DOHH2 (cell line): ENCODE results near the gene DUS3L.
A peak's percentile ranks its signal among the peaks of the same experiment; 100 is the strongest.

ENCODE experiments used
- H3F3A ChIP-seq: fragments of 200-600 bp; sonication (generic), shearing (Covaris generic); 2 replicates; pipeline ENCODE4 v1.6.0; 2016; ENCODE audit warnings: antibody characterized with exemption, mild to moderate bottlenecking; ENCODE audit not compliant: control insufficient read depth, insufficient read depth
- H3K27ac ChIP-seq: fragments of 200-600 bp; sonication (generic); 2 replicates; pipeline ENCODE4 v1.5.1; 2014; ENCODE audit warnings: low read depth, mild to moderate bottlenecking, low read length, moderate library complexity
- H3K27me3 ChIP-seq: fragments of 200-600 bp; sonication (generic); 2 replicates; pipeline ENCODE4 v1.6.1; 2014; ENCODE audit warnings: mild to moderate bottlenecking, low read length, mixed read lengths; ENCODE audit not compliant: control insufficient read depth
- H3K36me3 ChIP-seq: fragments of 200-600 bp; sonication (generic); 2 replicates; pipeline ENCODE4 v1.6.1; 2014; ENCODE audit warnings: mild to moderate bottlenecking, low read length, moderate library complexity, mixed read lengths; ENCODE audit not compliant: control insufficient read depth
- H3K4me1 ChIP-seq: fragments of 200-600 bp; sonication (generic); 2 replicates; pipeline ENCODE4 v1.6.1; 2014; ENCODE audit warnings: mild to moderate bottlenecking, low read length, mixed read lengths; ENCODE audit not compliant: control insufficient read depth
- H3K4me2 ChIP-seq: fragments of 200-600 bp; sonication (generic); 2 replicates; pipeline ENCODE4 v1.6.0; 2014; ENCODE audit warnings: mild to moderate bottlenecking, low read length, moderate library complexity
- H3K4me3 ChIP-seq: fragments of 200-600 bp; sonication (generic); 2 replicates; pipeline ENCODE4 v1.5.1; 2014; ENCODE audit warnings: mild to moderate bottlenecking, low read length, mixed read lengths
- H3K79me2 ChIP-seq: fragments of 200-600 bp; sonication (generic); 2 replicates; pipeline ENCODE4 v1.6.1; 2014; ENCODE audit warnings: mild to moderate bottlenecking, low read length, mixed read lengths; ENCODE audit not compliant: control insufficient read depth
- H3K9me2 ChIP-seq: fragments of 200-600 bp; sonication (generic); replicated peaks from 2 replicates; pipeline ENCODE4 v1.6.1; 2014; ENCODE audit warnings: mild to moderate bottlenecking, low read length, mixed read lengths; ENCODE audit not compliant: control insufficient read depth
- H3K9me3 ChIP-seq: fragments of 200-600 bp; sonication (generic); 2 replicates; pipeline ENCODE4 v1.6.1; 2014; ENCODE audit warnings: antibody characterized with exemption, low read length, mixed read lengths; ENCODE audit not compliant: control insufficient read depth, insufficient read depth
- H4K20me1 ChIP-seq: fragments of 200-600 bp; sonication (generic); 2 replicates; pipeline ENCODE4 v1.6.0; 2014; ENCODE audit warnings: low read depth, mild to moderate bottlenecking, antibody characterized with exemption, low read length, moderate library complexity; ENCODE audit not compliant: control insufficient read depth, insufficient read depth
- EZH2phosphoT487 ChIP-seq: fragments of 200-600 bp; sonication (generic); IDR thresholded peaks from 2 replicates; pipeline ENCODE4 v1.6.1; 2017; ENCODE audit warnings: borderline replicate concordance, mild to moderate bottlenecking, antibody characterized with exemption, low read length, moderate library complexity, mixed read lengths
- TF ChIP-seq, protein P1 (sequence below): fragments of 200-600 bp; sonication (generic); IDR thresholded peaks from one replicate; pipeline ENCODE4 v1.5.1; 2014; ENCODE audit warnings: antibody characterized with exemption, mild to moderate bottlenecking, low read depth, low read length; ENCODE audit not compliant: poor library complexity, severe bottlenecking

Gene DUS3L

DNA sequence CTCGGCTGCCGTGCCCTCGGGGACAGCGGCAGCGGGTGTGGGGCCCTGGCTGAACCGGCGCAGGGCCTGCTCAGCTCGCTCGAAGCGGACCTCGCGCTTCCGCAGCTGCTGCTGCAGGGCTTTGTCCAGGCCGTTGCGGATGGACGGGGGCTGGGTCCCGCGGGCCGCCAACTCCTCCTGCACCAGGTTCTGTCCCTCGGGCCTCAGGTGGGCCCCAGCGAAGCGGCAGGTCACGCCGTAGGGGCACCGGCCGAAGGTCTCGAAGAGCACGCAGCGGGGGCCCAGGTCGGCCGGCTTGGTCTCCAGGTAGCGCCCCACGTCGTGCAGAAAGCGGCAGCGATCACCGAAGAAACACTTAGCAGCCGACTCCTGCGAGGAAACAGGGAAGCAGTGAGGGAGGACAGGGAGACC, 1.6 kb downstream of the DUS3L start:
- TF ChIP-seq, protein P1, sequence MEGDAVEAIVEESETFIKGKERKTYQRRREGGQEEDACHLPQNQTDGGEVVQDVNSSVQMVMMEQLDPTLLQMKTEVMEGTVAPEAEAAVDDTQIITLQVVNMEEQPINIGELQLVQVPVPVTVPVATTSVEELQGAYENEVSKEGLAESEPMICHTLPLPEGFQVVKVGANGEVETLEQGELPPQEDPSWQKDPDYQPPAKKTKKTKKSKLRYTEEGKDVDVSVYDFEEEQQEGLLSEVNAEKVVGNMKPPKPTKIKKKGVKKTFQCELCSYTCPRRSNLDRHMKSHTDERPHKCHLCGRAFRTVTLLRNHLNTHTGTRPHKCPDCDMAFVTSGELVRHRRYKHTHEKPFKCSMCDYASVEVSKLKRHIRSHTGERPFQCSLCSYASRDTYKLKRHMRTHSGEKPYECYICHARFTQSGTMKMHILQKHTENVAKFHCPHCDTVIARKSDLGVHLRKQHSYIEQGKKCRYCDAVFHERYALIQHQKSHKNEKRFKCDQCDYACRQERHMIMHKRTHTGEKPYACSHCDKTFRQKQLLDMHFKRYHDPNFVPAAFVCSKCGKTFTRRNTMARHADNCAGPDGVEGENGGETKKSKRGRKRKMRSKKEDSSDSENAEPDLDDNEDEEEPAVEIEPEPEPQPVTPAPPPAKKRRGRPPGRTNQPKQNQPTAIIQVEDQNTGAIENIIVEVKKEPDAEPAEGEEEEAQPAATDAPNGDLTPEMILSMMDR = no peak
- no peak for TF ChIP-seq EZH2phosphoT487
- Histone ChIP-seq H3K4me3 (no peak overlapping the region), H3K9me2 (no peaks in the 10 kb centered on the region), H3K4me2 (peak overlapping the region; percentile 96), H4K20me1 (0 out of 2 replicates have a peak, but pooled peaks cover 4% of the 10 kb centered on the region), H3K4me1 (peaks cover 11% of the 10 kb centered on the region), H3K79me2 (peaks cover 20% of the 10 kb centered on the region), H3K9me3 (no peaks in the 10 kb centered on the region), H3F3A (no peaks in the 10 kb centered on the region), H3K27ac (no peak overlapping the region), H3K27me3 (no peaks in the 10 kb centered on the region), H3K36me3 (peaks cover 59% of the 10 kb centered on the region)

DNA sequence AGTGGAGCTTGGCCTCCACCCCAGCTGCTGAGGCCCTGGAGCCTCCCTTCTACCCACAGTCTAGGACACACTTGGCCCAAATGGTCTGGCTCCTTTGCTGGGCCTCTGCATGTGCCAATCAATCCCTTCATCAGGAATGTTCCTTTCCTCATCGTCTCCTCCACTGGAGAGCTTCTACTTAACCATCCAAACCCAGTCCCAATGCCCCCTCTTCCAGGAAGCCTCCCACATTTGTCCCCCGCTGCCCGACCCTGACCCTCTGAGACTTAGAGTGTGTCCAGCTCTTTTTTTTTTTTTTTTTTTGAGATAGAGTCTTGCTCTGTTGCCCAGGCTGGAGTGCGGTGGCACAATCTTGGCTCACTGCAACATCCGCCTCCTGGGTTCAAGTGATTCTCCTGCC, 2.5 kb downstream of the DUS3L start:
- Histone ChIP-seq H3F3A (no peaks in the 10 kb centered on the region), H3K27ac (no peak overlapping the region), H3K4me2 (no peak overlapping the region), H3K4me1 (peaks cover 11% of the 10 kb centered on the region), H3K36me3 (peaks cover 59% of the 10 kb centered on the region), H3K4me3 (no peak overlapping the region), H3K27me3 (no peaks in the 10 kb centered on the region), H3K79me2 (peaks cover 20% of the 10 kb centered on the region), H4K20me1 (0 out of 2 replicates have a peak, but pooled peaks cover 4% of the 10 kb centered on the region), H3K9me3 (no peaks in the 10 kb centered on the region), H3K9me2 (no peaks in the 10 kb centered on the region)
- TF ChIP-seq, protein P1 = no peak
- no peak for TF ChIP-seq EZH2phosphoT487

DNA sequence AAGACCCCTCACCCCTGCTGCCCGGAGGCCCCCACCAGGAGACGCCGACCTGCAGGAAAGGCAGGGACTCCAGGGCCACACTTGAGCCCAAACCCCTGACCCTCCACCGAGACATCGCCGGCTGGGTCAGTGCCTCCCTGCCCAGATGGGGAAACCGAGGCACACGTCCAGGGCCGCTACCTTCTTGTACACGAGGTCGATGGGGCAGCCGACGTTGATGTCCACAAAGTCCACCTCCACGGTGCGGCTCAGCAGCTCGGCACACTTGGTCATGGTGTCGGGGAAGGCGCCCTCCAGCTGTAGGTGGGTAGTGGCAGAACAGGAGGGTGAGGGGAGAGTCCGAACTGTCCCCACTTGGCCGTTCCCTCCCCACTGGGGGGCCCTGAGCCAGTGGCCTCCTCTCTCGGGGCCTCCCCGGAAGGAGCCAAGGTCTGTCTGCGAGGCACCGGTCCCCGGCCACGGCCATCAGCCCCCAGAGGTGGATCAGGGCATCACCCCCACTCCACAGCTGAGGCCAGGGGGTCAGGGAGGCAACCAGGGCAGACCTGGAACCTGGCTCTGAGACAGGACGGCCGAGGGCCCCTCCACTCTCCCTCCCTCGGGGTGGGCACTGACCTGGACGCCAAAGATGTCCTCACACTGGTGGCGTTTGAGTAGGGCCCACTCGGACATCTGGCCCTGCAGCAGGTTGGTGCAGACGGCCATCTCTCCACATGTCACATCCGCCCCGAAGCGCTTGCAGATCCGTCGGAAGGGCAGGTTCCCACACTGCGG, 3.4 kb downstream of the DUS3L start:
- Histone ChIP-seq H3K79me2 (peaks cover 20% of the 10 kb centered on the region), H3K36me3 (peaks cover 61% of the 10 kb centered on the region), H3K4me3 (no peak overlapping the region), H3K27me3 (no peaks in the 10 kb centered on the region), H3F3A (no peaks in the 10 kb centered on the region), H3K9me3 (no peaks in the 10 kb centered on the region), H3K9me2 (no peaks in the 10 kb centered on the region), H3K27ac (no peak overlapping the region), H4K20me1 (peaks cover 4% of the 10 kb centered on the region; the same call in 1 of the 2 replicates), H3K4me2 (no peak overlapping the region), H3K4me1 (peaks cover 11% of the 10 kb centered on the region)
- TF ChIP-seq, protein P1 = no peak
- TF ChIP-seq EZH2phosphoT487 = no peak
